Subcutaneous adipose tissue (tissue), 4 donors: ENCODE data around the gene SLCO2A1. TPM values are rescaled to one million over a fixed set of nuclear protein-coding genes. Genes with fewer than 3 reads are reported as not detected.

Experiments used
- total RNA-seq, 4 donors: library from RNA; depleted of rRNA; stranded (reverse); fragments of >200 nt; gene quantifications; one replicate each; pipeline ENCODE4 v1.1.0, GENCODE V29; 2016
- TF ChIP-seq, protein P1 (sequence below): fragments of 450-650 bp; IDR thresholded peaks from one replicate; pipeline ENCODE4 v1.5.1; 2016; ENCODE audit warnings: low read depth, mild to moderate bottlenecking, control low read depth, antibody characterized with exemption, moderate library complexity

Gene SLCO2A1
- total RNA-seq, 4 donors from 2014 or later: 2.4 to 7.2 (median 3.1) TPM

DNA sequence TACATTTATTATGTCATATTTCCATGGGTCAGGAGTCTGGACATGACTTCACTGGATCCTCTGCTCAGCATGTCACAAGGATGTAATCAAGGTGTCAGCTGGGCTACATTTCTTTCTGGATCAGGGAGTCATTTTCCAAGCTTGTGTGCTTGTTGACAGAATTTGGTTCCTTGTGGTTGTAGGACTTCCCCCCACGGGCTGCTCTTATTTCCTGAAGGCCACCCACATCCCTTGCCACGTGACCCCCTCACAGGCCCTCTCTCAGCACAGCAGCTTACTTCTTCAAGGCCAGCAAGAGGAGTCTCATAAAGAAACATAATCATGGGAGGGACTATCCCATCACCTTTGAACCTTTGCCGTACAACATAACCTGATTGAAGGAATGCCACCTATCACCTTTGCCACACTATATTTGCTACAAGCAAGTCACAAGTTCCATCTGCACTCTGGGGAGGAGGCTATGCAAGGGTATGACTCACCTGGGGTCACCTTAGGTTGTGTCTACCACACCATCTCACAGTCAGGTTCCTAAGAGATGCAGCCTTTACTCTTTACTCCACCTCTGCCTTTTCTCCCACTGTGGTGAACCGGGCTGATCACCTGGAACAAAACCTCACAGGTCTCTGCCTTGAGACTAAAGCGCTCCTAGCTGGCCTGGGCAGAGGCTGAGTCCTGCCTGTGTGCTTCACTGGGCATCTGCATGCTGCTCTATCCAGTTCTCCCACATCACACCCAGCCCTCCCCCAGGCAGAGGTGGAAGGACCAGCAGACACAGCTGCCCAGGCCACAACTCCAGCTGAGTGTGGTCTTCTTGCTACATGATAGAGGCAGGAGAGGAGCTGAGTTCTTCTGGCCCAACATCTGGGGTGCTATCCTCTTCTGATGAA lies 147.5 kb downstream of the SLCO2A1 start:
- TF ChIP-seq, protein P1, sequence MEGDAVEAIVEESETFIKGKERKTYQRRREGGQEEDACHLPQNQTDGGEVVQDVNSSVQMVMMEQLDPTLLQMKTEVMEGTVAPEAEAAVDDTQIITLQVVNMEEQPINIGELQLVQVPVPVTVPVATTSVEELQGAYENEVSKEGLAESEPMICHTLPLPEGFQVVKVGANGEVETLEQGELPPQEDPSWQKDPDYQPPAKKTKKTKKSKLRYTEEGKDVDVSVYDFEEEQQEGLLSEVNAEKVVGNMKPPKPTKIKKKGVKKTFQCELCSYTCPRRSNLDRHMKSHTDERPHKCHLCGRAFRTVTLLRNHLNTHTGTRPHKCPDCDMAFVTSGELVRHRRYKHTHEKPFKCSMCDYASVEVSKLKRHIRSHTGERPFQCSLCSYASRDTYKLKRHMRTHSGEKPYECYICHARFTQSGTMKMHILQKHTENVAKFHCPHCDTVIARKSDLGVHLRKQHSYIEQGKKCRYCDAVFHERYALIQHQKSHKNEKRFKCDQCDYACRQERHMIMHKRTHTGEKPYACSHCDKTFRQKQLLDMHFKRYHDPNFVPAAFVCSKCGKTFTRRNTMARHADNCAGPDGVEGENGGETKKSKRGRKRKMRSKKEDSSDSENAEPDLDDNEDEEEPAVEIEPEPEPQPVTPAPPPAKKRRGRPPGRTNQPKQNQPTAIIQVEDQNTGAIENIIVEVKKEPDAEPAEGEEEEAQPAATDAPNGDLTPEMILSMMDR: no peak

DNA sequence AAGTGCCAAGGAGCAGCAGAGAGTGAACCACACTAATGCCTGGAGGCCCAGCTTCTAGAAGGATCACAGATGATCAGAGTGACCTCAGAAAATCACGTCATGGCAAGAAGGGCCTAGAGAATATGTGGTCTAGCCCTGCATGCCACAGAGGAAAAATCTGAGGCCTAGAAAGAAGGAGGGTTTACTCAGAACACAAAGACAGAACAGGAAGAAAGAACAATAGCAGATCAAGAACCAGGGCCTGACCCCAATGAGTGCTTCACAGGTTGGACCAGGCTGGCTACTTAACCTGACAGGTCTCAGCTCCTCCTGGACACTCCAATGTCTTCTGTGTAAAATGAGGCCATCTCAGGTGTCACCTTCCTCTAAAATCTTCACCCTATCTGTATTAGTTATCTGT lies 148.2 kb downstream of the SLCO2A1 start:
- TF ChIP-seq, protein P1: no peak

DNA sequence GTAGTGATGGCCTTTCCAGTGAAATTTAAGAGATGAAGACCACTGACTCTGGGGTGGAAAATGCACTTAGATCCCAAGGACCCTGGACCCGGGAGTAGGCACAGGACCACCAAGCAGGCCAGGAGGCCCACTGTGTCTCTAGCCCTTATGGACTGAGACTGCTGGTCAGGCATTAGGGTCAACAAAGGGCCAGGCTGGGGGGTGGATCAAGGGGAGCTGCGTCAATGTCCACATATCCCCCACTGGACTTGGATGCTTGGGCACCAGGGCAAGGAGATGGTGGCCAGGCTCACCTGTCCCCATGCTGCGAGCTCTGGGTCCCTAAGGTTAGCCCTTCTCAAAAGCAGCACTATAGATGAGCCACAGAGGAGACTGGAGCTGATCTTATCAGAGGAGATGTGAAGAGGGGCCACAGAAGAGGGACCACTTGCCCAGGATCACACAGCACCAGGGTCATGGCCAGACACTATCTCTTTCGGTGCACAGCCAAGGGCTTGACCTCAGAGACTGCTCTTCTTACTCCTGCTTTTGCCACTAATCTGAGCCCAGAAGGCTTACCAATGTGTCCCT lies 148.8 kb downstream of the SLCO2A1 start:
- TF ChIP-seq, protein P1: no peak

DNA sequence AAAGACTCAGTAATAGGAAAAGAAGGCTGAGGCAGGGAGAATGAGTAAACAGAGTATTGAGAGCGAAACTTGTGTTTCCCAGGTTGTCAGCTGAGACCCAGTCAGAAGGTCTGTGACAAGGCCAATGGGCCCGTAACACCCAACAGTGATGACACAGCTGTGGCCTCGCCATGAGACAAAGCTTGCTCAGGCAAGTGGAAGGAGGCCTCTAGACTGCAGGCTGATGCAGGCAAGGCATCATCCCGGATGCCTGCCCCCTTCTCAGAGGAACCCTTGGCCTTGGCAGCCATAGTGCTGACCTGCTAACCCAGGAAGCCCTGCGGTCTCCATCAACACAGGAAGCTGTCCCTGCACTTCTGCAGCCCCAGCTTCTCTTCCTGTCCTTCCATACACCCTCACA lies 149.4 kb downstream of the SLCO2A1 start:
- TF ChIP-seq, protein P1: no peak

DNA sequence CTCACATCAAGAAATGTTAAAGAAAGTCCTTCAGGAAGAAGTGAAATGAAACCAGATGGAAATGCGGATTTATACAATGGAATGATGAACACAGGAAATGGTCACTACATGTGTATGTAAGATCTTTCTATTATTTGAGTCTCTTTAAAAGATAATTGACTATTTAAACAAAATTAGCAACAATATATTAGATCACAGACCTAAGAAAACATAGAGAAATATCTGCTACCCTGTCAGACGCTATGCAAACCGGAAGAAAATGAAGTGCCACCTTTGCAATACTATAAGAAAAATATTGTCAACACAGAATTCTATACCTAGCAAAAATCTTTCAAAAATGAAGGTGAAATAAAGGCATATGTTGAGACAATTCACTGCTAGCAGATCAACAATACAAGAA lies 151.2 kb downstream of the SLCO2A1 start:
- TF ChIP-seq, protein P1: no peak

Other genes starting within 250 kb of the SLCO2A1 start
- 10 to 100 TPM; 13.7 to 26.9 (median 23.8) TPM for gene SRPRB, start 224.1 kb downstream of the SLCO2A1 start, total RNA-seq
- gene RAB6B, start 134.0 kb downstream of the SLCO2A1 start, total RNA-seq: 10 to 100 TPM in 1 of 4 donors, 1 to 10 TPM in 3; 5.5 to 14.2 (median 6.1) TPM
- gene RYK, start 220.9 kb upstream of the SLCO2A1 start, total RNA-seq: 10 to 100 TPM; 59.9 to 98.5 (median 93.4) TPM